Mucosa of rectum (tissue), 2 donors: ENCODE data around the gene FAM131B.

Experiments used
- H3K27ac ChIP-seq, 2 donors: one replicate each; pipeline ENCODE4 v1.7.0; 2013; ENCODE audit warnings: inconsistent platforms in 2 of 2, low read depth in 2 of 2, low read length in 2 of 2
- H3K27me3 ChIP-seq, 2 donors: one replicate each; pipeline ENCODE4 v1.7.0; 2013; ENCODE audit warnings: low read length in 2 of 2; ENCODE audit not compliant: control insufficient read depth in 2 of 2, insufficient read depth in 2 of 2
- H3K36me3 ChIP-seq, 2 donors: one replicate each; pipeline ENCODE4 v1.7.0; 2013; ENCODE audit warnings: low read length in 2 of 2; ENCODE audit not compliant: control insufficient read depth in 2 of 2, insufficient read depth in 2 of 2
- H3K4me1 ChIP-seq, 2 donors: one replicate each; pipeline ENCODE4 v1.7.0; 2013; ENCODE audit warnings: low read length in 2 of 2, mild to moderate bottlenecking in 1 of 2; ENCODE audit not compliant: control insufficient read depth in 2 of 2, insufficient read depth in 2 of 2
- H3K4me3 ChIP-seq, 2 donors: one replicate each; pipeline ENCODE4 v1.7.0; 2013; ENCODE audit warnings: low read length in 2 of 2
- H3K9ac ChIP-seq, 2 donors: one replicate each; pipeline ENCODE4 v1.7.0; 2013; ENCODE audit warnings: low read length in 2 of 2, low read depth in 1 of 2, mild to moderate bottlenecking in 1 of 2
- H3K9me3 ChIP-seq, 2 donors: one replicate each; pipeline ENCODE4 v1.7.0; 2013; ENCODE audit warnings: low read length in 2 of 2; ENCODE audit not compliant: control insufficient read depth in 2 of 2
- donor health status: healthy.
- donor health status: Normal muscosa, but diverticular disease.

FAM131B gene

DNA sequence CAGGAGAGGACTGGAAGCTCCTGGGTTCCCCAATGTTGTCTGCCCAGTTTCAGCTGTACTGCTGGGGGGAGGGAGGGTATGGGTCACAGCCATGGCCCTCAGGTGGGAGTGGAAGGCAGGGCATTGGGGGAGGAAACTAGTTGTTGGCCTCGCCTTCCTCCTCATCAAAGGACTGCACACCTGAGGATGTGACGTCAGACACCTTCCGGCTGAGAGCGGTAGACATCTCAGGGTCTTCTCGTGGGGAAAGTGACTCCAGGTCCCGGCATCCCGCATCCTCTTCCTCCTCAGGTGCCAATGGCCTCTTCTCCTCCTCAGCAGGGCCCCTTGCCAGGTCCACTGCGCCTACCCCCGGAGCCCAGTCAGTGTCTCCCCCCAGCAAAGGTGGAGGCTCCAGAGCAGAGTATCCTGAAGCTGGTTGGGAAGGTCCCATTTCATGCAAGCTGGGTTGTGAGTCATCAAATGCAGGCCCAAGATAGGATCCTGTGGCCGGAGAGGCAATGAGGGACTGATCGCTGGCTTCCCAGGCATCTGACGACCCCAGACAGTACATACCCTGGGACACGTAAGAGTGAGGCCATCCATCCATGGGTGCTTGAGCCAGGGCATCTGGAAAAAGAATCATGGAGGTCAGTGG is 6.0 kb downstream of the FAM131B start:
- no peaks in the 10 kb centered on the region for H3K36me3 ChIP-seq
- H3K4me3 ChIP-seq: no peak overlapping the region
- no peak overlapping the region for H3K27ac ChIP-seq
- H3K27me3 ChIP-seq: peaks cover 8 to 12% of the 10 kb centered on the region in 2 donors
- H3K9me3 ChIP-seq: no peaks in the 10 kb centered on the region
- H3K9ac ChIP-seq: no peak overlapping the region
- no peaks in the 10 kb centered on the region for H3K4me1 ChIP-seq

DNA sequence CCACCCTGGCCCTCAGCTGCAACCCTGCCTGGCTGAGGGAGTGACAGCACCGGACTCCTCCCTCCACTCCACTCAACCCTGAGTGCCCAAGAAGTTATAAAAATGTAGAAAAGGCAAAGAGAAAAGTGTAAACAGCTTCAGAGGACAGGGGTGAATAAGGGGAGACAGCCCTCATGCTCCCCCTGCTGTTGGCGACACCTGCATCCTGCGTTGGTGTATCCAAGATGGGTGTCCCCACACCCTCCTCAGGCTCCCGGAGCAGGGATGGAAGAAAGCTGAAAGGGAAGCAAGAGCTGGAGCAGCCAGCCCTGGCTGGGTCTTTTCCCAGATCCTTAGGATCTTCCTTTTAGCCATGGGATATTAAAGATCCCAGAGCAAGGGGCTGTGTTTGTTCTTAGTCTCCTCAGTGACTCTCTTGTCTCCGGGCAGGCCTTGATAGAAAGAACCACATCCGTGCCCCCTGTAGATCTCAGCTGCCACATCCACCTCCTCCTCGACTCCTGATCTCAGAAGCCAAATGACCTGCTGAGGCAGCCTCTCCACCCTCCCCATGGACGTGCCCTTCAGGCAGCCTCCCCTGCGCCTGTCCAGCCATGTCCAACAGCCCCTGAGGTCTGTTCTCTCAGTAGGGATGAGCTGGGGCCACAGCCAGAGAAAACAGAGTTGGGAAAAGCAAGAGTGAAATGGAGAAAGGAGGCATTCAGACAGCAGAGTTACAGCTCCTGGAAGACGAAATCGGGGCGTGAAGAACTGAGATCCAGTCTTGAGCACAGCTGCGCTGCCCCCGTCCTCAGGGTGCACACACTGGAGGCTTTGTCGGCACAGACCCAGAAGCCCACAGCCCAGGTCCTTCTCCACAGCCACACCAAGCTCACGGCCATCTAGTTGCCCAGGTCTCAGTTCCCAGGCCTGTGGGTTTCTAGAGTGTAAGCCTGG is 6.8 kb downstream of the FAM131B start:
- no peak overlapping the region for H3K27ac ChIP-seq
- H3K27me3 ChIP-seq: peaks cover 5 to 9% of the 10 kb centered on the region in 2 donors
- H3K4me3 ChIP-seq: no peak overlapping the region

DNA sequence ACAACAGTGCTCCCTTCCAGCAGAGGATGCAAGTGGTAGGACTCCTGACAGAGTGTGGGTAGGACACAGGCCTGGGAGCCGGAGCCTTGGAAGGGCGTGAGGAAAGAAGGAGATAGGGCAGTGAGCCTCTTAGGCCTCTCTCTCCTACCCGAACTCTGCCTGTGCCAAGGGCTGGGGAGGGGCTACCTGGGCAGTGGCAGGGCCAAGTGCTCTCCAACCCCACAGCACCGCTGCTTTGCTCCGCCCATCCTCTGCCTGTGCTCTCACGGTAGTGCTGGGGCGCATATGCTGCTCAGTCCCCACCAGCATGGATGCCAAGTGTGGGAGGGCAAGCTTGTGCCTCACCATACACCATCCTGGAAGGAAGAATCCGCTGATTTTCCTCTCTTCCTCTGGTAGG is 7.5 kb downstream of the FAM131B start:
- no peaks in the 10 kb centered on the region for H3K36me3 ChIP-seq
- H3K9me3 ChIP-seq: no peaks in the 10 kb centered on the region
- H3K4me1 ChIP-seq: no peaks in the 10 kb centered on the region
- no peak overlapping the region for H3K9ac ChIP-seq
- no peak overlapping the region for H3K27ac ChIP-seq
- peaks cover 0 to 4% of the 10 kb centered on the region in 2 donors for H3K27me3 ChIP-seq
- no peak overlapping the region for H3K4me3 ChIP-seq

More for the DNA sequence above, 6.8 kb downstream of the FAM131B start:
- H3K9me3 ChIP-seq: no peaks in the 10 kb centered on the region
- H3K36me3 ChIP-seq: no peaks in the 10 kb centered on the region
- H3K4me1 ChIP-seq: no peaks in the 10 kb centered on the region
- H3K9ac ChIP-seq: no peak overlapping the region

DNA sequence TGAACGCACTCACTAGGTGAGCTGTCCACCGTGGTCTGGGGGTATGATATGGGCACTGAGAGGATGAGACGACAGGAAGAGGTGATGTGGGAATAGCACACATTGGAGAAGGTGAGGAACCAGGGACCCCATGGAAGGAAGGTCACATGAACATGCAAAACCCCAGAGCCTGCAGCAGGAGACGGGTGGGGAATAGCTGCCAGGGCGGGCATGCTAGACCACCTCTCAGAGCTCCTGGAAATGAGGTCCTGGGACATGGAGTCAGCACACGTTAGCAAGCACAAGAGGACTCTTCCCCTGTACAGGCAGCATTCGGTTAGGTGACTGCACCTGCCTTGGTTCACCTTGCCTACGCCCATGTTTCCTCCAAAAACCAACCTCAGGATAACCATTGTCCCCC is 8.1 kb downstream of the FAM131B start:
- H3K4me1 ChIP-seq: no peaks in the 10 kb centered on the region
- H3K36me3 ChIP-seq: no peaks in the 10 kb centered on the region
- no peaks in the 10 kb centered on the region for H3K9me3 ChIP-seq
- no peak overlapping the region for H3K27ac ChIP-seq
- H3K4me3 ChIP-seq: no peak overlapping the region
- H3K27me3 ChIP-seq: no peaks in the 10 kb centered on the region
- H3K9ac ChIP-seq: no peak overlapping the region

DNA sequence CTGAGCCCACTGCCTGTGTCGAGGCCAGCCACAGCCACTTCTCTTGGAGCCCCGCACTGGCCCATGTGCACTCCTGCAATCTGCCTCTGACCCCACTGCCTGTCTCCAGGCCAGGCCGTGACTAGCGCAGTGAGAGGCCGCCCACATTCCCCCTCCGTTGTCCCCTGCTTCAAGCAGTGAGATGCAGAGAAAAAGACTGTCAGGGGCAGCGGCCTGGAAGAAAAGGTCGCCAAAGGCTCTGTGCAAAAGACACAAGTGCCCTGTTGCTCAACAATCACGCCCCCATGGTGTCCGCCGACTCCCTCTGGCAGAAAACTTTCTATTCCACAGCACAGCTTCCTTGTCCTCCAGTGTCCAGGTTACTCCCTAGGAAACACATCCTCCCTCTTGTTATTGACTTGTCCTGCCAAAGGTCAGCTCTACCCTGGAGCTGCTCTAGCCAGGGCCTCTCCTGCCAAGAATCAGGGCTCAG is 9.9 kb downstream of the FAM131B start:
- Histone ChIP-seq H3K36me3 (no peaks in the 10 kb centered on the region), H3K27ac (no peak overlapping the region), H3K27me3 (no peaks in the 10 kb centered on the region), H3K4me1 (no peaks in the 10 kb centered on the region), H3K4me3 (no peak overlapping the region), H3K9ac (no peak overlapping the region), H3K9me3 (no peaks in the 10 kb centered on the region)

DNA sequence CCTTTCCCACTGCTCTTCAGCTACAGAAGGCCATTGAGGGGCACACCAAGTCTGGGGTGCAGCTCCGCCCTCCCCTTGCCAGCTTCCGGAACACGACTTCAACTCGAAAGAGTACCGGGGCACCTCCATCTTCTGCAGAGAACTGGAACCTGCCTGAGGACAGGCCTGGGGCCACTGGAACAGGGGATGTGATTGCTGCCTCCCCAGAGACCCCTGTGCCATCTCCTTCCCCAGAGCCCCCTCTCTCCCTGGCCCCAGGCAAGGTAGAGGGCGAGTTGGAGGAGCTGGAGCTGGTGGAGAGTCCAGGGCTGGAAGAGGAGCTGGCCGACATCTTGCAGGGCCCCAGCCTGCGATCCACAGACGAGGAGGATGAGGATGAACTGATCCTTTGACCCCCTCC is 10.9 kb downstream of the FAM131B start:
- H3K4me3 ChIP-seq: no peak overlapping the region

DNA sequence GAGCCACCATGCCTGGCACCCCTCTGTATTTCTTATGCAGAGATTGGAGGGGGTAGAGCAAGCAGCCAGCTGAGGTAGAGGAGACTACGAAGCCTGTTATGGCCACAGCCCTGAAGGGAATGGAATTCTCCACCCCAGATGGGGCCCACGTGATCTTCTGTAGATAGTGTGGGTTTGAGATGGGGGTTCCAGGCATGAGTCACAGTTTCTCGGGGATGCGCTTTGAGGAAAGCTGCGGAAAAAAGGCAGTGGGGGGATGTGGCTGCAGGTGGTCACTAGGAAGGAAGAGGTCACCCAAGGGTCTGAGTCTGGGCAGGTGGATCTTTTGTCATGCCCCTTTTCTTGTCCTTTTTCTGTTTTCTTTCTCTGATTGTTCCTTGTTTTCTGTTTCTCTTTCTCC is 11.5 kb downstream of the FAM131B start:
- Histone ChIP-seq H3K4me1 (no peaks in the 10 kb centered on the region), H3K36me3 (no peaks in the 10 kb centered on the region), H3K9me3 (no peaks in the 10 kb centered on the region), H3K4me3 (no peak overlapping the region), H3K9ac (no peak overlapping the region), H3K27me3 (no peaks in the 10 kb centered on the region), H3K27ac (no peak overlapping the region)

More for the DNA sequence above, 10.9 kb downstream of the FAM131B start:
- Histone ChIP-seq H3K27ac (no peak overlapping the region), H3K27me3 (no peaks in the 10 kb centered on the region), H3K9ac (no peak overlapping the region), H3K9me3 (no peaks in the 10 kb centered on the region), H3K36me3 (no peaks in the 10 kb centered on the region), H3K4me1 (no peaks in the 10 kb centered on the region)

DNA sequence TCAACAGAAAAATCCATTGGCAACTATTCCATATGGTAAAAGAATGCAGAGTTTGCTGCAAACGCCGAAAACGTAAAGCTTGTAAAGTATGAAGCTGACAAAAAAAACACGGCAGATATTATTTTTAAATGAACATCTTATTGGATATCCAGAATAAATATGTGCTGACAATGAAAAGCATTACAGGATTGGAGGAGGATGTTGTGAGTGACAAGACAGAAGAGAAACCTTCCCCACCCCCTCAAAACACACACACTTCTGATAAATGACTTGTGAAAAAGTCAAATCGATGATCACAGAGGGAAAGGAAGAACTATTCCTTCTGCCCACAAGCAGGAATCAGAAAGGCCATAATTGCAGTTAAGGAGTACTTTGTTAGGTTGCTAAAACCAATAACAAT is 14.6 kb downstream of the FAM131B start:
- no peaks in the 10 kb centered on the region for H3K36me3 ChIP-seq
- H3K9me3 ChIP-seq: no peaks in the 10 kb centered on the region
- no peak overlapping the region for H3K27ac ChIP-seq
- peaks cover 0 to 4% of the 10 kb centered on the region in 2 donors for H3K4me1 ChIP-seq
- no peak overlapping the region for H3K4me3 ChIP-seq
- no peaks in the 10 kb centered on the region for H3K27me3 ChIP-seq
- H3K9ac ChIP-seq: no peak overlapping the region

DNA sequence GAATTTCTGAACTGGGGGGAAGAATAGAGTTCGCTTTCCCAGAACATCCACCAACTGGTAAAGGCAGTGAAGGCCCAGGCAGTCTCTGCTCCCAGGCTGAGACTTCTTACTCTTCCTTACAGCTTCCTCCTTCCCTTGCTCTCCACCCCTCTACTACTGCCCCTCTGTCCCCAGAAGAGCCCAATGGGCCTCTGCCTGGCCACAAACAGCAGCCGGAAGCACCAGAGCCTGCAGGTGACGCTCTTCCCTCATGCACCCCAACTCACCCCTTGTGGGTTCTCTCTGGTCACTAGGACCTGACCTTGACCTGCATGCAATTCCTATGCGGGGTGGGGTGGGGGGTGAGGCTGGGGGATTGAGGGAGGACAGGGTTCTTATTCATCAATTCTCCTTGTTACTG is 16.5 kb downstream of the FAM131B start:
- H3K9me3 ChIP-seq: no peaks in the 10 kb centered on the region
- peaks cover 0 to 4% of the 10 kb centered on the region in 2 donors for H3K4me1 ChIP-seq
- H3K4me3 ChIP-seq: no peak overlapping the region
- H3K36me3 ChIP-seq: no peaks in the 10 kb centered on the region
- no peaks in the 10 kb centered on the region for H3K27me3 ChIP-seq
- H3K9ac ChIP-seq: no peak overlapping the region
- H3K27ac ChIP-seq: no peak overlapping the region

DNA sequence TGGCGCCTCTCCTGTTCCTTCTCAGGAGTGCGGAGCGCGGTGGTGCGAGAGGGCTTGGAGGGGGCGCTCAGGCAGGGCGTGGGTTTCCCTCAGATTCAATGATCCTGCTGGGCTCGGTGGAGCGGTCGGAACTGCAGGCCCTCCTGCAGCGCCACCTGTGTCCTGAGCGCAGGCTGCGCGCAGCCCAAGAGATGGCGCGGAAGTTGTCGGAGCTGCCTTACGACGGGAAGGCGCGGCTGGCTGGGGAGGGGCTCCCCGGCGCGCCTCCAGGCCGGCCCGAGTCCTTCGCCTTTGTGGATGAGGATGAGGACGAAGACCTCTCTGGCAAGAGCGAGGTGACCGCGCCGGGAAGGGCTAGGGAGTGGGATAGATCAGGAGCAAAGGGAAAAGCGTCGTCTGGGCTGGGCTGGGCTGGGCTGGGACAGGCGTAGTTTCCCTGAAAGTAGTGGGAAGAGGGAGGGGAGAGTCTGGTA is 17.0 kb downstream of the FAM131B start:
- H3K9me3 ChIP-seq: no peaks in the 10 kb centered on the region
- H3K4me1 ChIP-seq: peaks cover 0 to 4% of the 10 kb centered on the region in 2 donors
- no peaks in the 10 kb centered on the region for H3K27me3 ChIP-seq
- no peaks in the 10 kb centered on the region for H3K36me3 ChIP-seq
- H3K27ac ChIP-seq: no peak overlapping the region
- peak overlapping the region; percentile 34 to 44 for H3K4me3 ChIP-seq
- H3K9ac ChIP-seq: peak overlapping the region in 1 of 2 donors; percentile 57
